HEK293T (cell line): ENCODE results near the gene PCNP.
"Not testable (repeated sequence)": the region's sequence is repeated elsewhere in the genome, so short reads cannot be mapped to it uniquely, and the experiment has no call there.

Experiments
- CTCF ChIA-PET: fragments of 350-600 bp; formaldehyde crosslinking; extraction: SDS; loops from one replicate; lab custom pipeline; 2021; ENCODE audit warnings: antibody characterized with exemption, inconsistent platforms; lab: Yijun Ruan, JAX
- POLR2A ChIA-PET: fragments of 350-600 bp; formaldehyde crosslinking; extraction: SDS; loops from one replicate; lab custom pipeline; 2020; ENCODE audit warnings: antibody characterized with exemption, inconsistent platforms; lab: Yijun Ruan, JAX
- DNase-seq: peaks from one replicate; pipeline ENCODE4 v3.0.0; 2012; ENCODE audit warnings: mixed read lengths; ENCODE audit errors: extremely low spot score
- ARNT ChIP-seq: fragments of 450-650 bp; IDR thresholded peaks from 2 replicates; pipeline ENCODE4 v1.6.1; 2017; ENCODE audit warnings: mild to moderate bottlenecking
- BHLHE40 ChIP-seq: fragments of 450-650 bp; IDR thresholded peaks from 2 replicates; pipeline ENCODE4 v1.6.1; 2016; ENCODE audit warnings: mild to moderate bottlenecking, moderate library complexity, borderline replicate concordance
- CTBP1 ChIP-seq: fragments of 450-650 bp; IDR thresholded peaks from 2 replicates; pipeline ENCODE4 v1.6.1; 2016; ENCODE audit warnings: borderline replicate concordance
- ELF4 ChIP-seq: fragments of 450-650 bp; IDR thresholded peaks from 2 replicates; pipeline ENCODE4 v1.6.1; 2017; ENCODE audit warnings: antibody characterized with exemption
- FOXA1 ChIP-seq: fragments of 450-650 bp; IDR thresholded peaks from 2 replicates; pipeline ENCODE4 v1.6.1; 2016; ENCODE audit warnings: mild to moderate bottlenecking
- FOXK2 ChIP-seq: fragments of 450-650 bp; IDR thresholded peaks from 2 replicates; pipeline ENCODE4 v1.6.1; 2016; ENCODE audit warnings: mild to moderate bottlenecking
- FOXM1 ChIP-seq: fragments of 450-650 bp; IDR thresholded peaks from 2 replicates; pipeline ENCODE4 v1.6.1; 2017; ENCODE audit warnings: mild to moderate bottlenecking, borderline replicate concordance
- HDGF ChIP-seq: fragments of 450-650 bp; IDR thresholded peaks from 2 replicates; pipeline ENCODE4 v1.6.1; 2017; ENCODE audit warnings: antibody characterized with exemption, borderline replicate concordance
- L3MBTL2 ChIP-seq: fragments of 450-650 bp; conservative IDR thresholded peaks from 2 replicates; pipeline ENCODE4 v1.6.1; 2016; ENCODE audit warnings: mild to moderate bottlenecking
- LEF1 ChIP-seq: fragments of 450-650 bp; IDR thresholded peaks from 2 replicates; pipeline ENCODE4 v1.6.1; 2017; ENCODE audit warnings: mild to moderate bottlenecking, borderline replicate concordance
- NFRKB ChIP-seq: fragments of 450-650 bp; IDR thresholded peaks from 2 replicates; pipeline ENCODE4 v1.6.1; 2016; ENCODE audit warnings: mild to moderate bottlenecking, moderate library complexity
- SP1 ChIP-seq: fragments of 450-650 bp; IDR thresholded peaks from 2 replicates; pipeline ENCODE4 v1.6.1; 2017
- SUZ12 ChIP-seq: fragments of 450-650 bp; IDR thresholded peaks from 2 replicates; pipeline ENCODE4 v1.6.1; 2016; ENCODE audit warnings: mild to moderate bottlenecking
- TARDBP ChIP-seq: fragments of 450-650 bp; IDR thresholded peaks from 2 replicates; pipeline ENCODE4 v1.6.1; 2016
- ZNF384 ChIP-seq: fragments of 450-650 bp; IDR thresholded peaks from 2 replicates; pipeline ENCODE4 v1.6.1; 2016
- TF ChIP-seq, protein P1 (sequence below): fragments of 450-650 bp; IDR thresholded peaks from 2 replicates; pipeline ENCODE4 v1.6.1; 2016

The PCNP gene

DNA sequence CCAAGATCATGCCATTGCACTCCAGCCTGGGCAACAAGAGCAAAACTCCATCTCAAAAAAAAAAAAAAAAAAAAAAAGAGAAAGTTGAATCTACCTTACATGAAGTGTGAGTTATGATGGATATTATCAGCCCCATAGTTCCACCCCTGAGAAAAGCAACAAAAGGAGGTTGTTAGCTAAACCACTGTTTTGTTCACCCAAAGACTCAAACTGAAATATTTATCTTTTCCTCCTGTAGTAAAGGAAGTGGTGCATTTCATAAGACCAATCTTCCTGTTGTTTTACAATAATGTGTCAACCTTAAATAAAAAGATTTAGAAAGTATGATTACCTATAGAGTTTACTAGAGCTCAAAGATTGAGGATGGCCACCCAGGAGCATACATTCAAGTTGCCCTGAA is 31.0 kb upstream of the PCNP start:
- POLR2A ChIA-PET, result no interaction called here
- DNase-seq, result no peak
- CTCF ChIA-PET, result no interaction called here
- TF ChIP-seq FOXA1 (no peak), BHLHE40 (no peak), NFRKB (no peak), FOXK2 (no peak), SUZ12 (no peak), ZNF384 (no peak)
- TF ChIP-seq, protein P1, sequence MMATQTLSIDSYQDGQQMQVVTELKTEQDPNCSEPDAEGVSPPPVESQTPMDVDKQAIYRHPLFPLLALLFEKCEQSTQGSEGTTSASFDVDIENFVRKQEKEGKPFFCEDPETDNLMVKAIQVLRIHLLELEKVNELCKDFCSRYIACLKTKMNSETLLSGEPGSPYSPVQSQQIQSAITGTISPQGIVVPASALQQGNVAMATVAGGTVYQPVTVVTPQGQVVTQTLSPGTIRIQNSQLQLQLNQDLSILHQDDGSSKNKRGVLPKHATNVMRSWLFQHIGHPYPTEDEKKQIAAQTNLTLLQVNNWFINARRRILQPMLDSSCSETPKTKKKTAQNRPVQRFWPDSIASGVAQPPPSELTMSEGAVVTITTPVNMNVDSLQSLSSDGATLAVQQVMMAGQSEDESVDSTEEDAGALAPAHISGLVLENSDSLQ, result no peak

DNA sequence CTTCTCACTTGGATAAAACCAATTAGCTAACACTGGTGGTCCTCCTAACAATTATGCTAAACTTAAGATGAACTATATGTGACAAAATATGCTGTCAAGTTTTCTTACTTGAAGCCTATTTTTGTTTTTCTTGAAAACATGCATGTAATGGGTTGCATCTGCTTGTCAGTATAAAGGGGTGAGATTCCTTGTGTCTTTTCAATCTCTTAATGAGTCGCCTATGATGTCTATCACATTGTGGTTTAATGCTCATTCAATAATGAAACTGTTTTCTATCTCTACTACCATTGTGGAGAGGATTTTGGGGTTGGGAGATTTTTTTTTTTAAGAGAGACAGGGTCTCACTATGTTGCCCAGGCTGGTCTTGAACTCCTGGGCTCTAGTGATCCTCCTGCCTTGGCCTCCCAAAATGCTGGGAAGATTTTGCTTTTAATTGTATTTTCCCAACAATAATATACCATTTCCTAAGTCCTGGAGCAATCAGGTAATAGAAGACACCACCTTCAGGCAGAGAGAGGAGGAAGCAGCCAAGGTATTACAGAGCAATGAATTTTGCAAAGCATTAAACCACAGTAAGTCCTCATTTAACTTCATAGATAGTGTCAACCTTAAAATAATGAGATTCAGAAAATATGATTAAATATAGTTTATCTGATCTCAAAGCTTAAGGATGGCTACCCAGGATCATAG is 29.7 kb upstream of the PCNP start:
- CTCF ChIA-PET, result no interaction called here
- no peak for DNase-seq
- TF ChIP-seq NFRKB, result no peak
- no peak for TF ChIP-seq ELF4
- no peak for TF ChIP-seq CTBP1
- TF ChIP-seq FOXA1, result no peak
- TF ChIP-seq SP1, result no peak
- POLR2A ChIA-PET, result no interaction called here

DNA sequence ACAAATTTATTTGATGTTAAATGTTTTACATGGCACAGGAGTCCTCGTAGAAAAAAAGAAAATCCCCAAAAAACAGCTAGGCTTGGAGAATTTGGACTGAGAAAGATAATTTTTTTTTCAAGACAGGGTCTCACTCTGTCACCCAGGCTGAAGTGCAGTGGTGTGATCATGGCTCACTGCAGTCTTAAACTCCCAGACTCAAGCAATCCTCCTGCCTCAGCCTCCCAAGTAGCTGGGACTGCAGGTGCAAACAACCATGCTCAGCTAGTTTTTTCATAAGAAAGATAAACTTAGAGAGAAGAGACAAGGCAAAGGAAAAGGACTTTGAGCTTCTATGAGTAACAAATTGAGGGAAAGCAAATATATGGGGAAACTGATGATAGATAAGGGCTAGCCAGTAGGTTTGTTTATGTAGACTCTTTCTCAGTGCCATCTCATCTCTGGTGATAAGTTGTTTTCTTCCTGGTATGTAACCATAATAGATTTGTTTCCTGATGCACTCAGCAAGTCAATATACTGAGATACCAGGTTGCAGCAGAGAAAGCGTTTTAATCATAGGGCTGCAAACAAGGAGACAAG is 25.4 kb upstream of the PCNP start:
- ChIA-PET POLR2A (interaction anchor here (1.7 kb wide), 1 partner anchor 13 kb away, joined by 4 read pairs; the partner anchor contains the start of gene TRMT10C), CTCF (no interaction called here)
- no peak for DNase-seq
- no peak for TF ChIP-seq SUZ12
- no peak for TF ChIP-seq CTBP1
- TF ChIP-seq BHLHE40, result no peak
- TF ChIP-seq ELF4, result no peak
- TF ChIP-seq NFRKB, result no peak
- no peak for TF ChIP-seq FOXM1
- no peak for TF ChIP-seq L3MBTL2
- no peak for TF ChIP-seq ARNT
- TF ChIP-seq FOXA1, result no peak
- no peak for TF ChIP-seq HDGF
- TF ChIP-seq TARDBP, result no peak
- TF ChIP-seq LEF1, result no peak
- no peak for TF ChIP-seq SP1
- no peak for TF ChIP-seq FOXK2
- TF ChIP-seq, protein P1, result no peak
- no peak for TF ChIP-seq ZNF384

DNA sequence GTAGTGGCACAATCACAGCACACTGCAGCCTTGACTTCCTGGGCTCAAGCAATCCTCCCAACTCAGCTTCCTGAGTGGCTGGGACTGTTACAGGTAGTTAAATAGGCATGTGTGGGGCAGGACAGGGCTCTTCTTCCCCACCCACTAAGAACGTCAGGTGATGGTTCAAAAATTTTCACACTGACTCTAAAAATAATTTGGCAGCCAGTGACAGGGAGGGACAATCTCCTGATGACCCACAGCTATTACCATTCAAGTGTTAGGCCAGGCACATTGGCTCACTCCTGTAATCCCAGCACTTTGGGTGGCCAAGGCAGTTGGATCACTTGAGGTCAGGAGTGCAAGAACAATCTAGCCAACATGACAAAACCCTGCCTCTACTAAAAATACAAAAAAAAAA is 24.5 kb upstream of the PCNP start:
- DNase-seq, result no peak
- CTCF ChIA-PET, result no interaction called here
- TF ChIP-seq ELF4 (no peak), LEF1 (no peak), L3MBTL2 (no peak), TARDBP (no peak), ARNT (no peak), SP1 (no peak), HDGF (no peak), FOXM1 (no peak), CTBP1 (no peak), NFRKB (no peak), BHLHE40 (no peak), SUZ12 (no peak)
- POLR2A ChIA-PET, result interaction anchor here (1.7 kb wide), 1 partner anchor 12 kb away, joined by 4 read pairs; the partner anchor contains the start of gene TRMT10C

DNA sequence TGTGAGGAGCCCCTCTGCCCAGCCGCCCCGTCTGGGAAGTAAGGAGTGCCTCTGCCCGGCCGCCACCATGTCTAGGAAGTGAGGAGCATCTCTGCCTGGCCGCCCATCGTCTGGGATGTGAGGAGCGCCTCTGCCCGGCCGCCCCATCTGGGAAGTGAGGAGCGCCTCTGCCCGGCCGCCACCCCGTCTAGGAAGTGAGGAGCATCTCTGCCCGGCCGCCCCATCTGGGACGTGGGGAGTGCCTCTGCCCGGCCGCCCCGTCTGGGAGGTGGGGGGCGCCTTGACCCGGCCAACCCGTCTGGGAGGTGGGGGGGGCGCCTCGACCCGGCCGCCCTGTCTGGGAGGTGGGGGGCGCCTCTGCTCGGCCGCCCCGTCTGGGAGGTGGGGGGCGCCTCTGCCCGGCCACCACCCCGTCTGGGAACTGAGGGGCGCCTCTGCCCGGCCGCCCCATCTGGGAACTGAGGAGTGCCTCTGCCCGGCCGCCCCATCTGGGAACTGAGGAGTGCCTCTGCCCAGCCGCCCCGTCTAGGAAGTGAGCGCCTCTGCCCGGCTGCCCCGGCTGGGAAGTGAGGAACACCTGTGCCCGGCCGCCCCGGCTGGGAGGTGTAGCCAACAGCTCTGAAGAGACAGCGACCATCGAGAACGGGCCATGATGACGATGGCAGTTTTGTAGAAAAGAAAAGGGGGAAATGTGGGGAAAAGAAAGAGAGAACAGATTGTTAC is 22.5 kb upstream of the PCNP start:
- CTCF ChIA-PET, POLR2A ChIA-PET, DNase-seq: not testable (repeated sequence)

DNA sequence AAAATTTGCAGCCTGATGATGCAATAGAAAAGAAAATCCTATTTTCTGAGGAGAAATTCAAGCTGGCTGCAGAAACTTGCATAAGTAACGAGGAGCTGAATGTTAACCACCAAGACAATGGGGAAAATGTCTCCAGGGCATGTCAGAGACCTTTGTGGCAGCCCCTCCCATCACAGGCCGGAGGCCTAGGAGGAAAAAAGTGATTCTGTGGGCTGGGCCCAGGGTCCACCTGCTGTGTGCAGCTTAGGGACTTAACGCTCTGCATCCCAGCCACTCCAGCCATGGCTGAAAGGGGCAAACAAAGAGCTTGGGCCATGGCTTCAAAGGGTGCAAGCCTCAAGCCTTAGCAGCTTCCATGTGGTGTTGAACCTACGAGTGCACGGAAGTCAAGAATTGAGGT is 20.6 kb upstream of the PCNP start:
- POLR2A ChIA-PET, CTCF ChIA-PET, DNase-seq: not testable (repeated sequence)

DNA sequence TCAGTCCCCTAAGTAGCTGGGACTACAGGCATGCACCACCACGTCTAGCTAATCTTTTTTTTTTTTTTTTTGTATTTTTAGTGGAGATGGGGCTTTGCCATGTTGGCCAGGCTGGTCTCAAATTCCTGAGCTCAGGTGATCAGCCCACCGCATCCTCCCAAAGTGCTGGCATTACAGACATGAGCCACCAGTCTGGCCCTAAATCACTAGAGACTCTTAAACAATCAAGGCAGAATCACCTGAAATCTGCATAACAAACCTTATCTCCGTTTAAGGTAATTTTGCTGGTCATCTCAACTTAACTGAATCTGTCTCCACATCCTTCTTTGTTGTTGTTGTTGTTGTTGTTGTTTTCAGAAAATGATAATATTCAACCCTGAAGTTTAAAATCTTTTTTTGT is 17.9 kb upstream of the PCNP start:
- no peak for DNase-seq
- POLR2A ChIA-PET, result no interaction called here
- CTCF ChIA-PET, result no interaction called here
- TF ChIP-seq ZNF384 (no peak), FOXM1 (no peak), L3MBTL2 (no peak), NFRKB (no peak), FOXA1 (no peak), FOXK2 (no peak)
- TF ChIP-seq, protein P1, result no peak
